ENCODE measurements around the gene RAB6B.

Gene RAB6B

GRCh38 chr3:133855002-133855370, 40.7 kb downstream of the RAB6B start (continued):
- TF ChIP-seq ZNF221 (tag by site-specific recombination; IDR thresholded peaks at IDR 0.05; ENCODE audit: borderline replicate concordance) = no peak
- TF ChIP-seq GLI4 (tag by site-specific recombination; IDR thresholded peaks at IDR 0.05) = no peak
- no peak for TF ChIP-seq ZNF843 (tag by site-specific recombination; IDR thresholded peaks at IDR 0.05)
- no peak for TF ChIP-seq ZNF560 (tag by site-specific recombination; IDR thresholded peaks at IDR 0.05; ENCODE audit: borderline replicate concordance)
- TF ChIP-seq HOXA7 (CRISPR knock-in tag; IDR thresholded peaks at IDR 0.05; ENCODE audit: borderline replicate concordance) = no peak
- TF ChIP-seq ZNF404 (tag by site-specific recombination; IDR thresholded peaks at IDR 0.05) = no peak
- TF ChIP-seq KLF16 (tag by site-specific recombination; IDR thresholded peaks at IDR 0.05) = no peak
- no peak for TF ChIP-seq IKZF3 (tag by site-specific recombination; IDR thresholded peaks at IDR 0.05)
- TF ChIP-seq, protein P1, sequence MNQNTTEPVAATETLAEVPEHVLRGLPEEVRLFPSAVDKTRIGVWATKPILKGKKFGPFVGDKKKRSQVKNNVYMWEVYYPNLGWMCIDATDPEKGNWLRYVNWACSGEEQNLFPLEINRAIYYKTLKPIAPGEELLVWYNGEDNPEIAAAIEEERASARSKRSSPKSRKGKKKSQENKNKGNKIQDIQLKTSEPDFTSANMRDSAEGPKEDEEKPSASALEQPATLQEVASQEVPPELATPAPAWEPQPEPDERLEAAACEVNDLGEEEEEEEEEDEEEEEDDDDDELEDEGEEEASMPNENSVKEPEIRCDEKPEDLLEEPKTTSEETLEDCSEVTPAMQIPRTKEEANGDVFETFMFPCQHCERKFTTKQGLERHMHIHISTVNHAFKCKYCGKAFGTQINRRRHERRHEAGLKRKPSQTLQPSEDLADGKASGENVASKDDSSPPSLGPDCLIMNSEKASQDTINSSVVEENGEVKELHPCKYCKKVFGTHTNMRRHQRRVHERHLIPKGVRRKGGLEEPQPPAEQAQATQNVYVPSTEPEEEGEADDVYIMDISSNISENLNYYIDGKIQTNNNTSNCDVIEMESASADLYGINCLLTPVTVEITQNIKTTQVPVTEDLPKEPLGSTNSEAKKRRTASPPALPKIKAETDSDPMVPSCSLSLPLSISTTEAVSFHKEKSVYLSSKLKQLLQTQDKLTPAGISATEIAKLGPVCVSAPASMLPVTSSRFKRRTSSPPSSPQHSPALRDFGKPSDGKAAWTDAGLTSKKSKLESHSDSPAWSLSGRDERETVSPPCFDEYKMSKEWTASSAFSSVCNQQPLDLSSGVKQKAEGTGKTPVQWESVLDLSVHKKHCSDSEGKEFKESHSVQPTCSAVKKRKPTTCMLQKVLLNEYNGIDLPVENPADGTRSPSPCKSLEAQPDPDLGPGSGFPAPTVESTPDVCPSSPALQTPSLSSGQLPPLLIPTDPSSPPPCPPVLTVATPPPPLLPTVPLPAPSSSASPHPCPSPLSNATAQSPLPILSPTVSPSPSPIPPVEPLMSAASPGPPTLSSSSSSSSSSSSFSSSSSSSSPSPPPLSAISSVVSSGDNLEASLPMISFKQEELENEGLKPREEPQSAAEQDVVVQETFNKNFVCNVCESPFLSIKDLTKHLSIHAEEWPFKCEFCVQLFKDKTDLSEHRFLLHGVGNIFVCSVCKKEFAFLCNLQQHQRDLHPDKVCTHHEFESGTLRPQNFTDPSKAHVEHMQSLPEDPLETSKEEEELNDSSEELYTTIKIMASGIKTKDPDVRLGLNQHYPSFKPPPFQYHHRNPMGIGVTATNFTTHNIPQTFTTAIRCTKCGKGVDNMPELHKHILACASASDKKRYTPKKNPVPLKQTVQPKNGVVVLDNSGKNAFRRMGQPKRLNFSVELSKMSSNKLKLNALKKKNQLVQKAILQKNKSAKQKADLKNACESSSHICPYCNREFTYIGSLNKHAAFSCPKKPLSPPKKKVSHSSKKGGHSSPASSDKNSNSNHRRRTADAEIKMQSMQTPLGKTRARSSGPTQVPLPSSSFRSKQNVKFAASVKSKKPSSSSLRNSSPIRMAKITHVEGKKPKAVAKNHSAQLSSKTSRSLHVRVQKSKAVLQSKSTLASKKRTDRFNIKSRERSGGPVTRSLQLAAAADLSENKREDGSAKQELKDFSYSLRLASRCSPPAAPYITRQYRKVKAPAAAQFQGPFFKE (tag by site-specific recombination; IDR thresholded peaks at IDR 0.05; ENCODE audit: borderline replicate concordance) = no peak
- TF ChIP-seq ZNF521 (tag by site-specific recombination; IDR thresholded peaks at IDR 0.05) = no peak

DNA sequence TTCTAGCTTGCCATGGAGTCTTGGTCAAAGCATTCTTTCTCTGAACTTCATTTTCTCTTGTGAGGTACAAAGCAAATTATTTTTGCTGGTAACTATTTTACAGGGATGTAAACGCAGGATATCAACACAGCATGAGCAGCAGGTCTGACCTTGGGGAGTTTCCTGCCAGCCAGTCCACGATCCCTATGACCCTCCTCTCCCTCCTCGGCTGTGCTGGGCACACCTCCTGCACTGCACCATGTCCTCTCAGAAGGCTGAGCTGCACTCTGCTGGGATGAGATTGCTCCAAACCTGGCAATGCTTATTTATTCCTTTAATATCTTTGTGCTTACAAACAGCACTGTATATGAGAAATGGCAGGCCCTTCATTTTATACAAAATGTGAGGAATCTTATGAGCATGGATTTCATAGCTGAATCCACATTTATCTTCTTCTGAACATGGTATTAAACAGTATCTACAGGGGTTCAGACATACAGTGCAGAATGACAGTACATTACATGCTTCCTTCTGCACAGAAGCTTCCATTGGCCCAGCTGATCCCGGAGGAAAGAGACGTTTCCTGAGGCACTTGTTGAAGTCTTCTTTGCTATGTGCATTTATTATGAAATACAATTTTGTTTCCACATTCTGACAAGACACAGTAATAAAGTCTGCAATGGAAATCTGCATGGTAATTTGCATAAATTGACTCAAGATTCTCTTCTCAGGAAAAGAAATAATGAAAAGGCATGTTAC, 41.2 kb downstream of the RAB6B start:
- no peak for TF ChIP-seq ZNF341 (tag by site-specific recombination; IDR thresholded peaks at IDR 0.05; ENCODE audit: low read depth)
- no peak for TF ChIP-seq ZNF660 (tag by site-specific recombination; IDR thresholded peaks at IDR 0.05)
- no peak for TF ChIP-seq ZNF138 (tag by site-specific recombination; IDR thresholded peaks at IDR 0.05; ENCODE audit: borderline replicate concordance)
- TF ChIP-seq, protein P2, sequence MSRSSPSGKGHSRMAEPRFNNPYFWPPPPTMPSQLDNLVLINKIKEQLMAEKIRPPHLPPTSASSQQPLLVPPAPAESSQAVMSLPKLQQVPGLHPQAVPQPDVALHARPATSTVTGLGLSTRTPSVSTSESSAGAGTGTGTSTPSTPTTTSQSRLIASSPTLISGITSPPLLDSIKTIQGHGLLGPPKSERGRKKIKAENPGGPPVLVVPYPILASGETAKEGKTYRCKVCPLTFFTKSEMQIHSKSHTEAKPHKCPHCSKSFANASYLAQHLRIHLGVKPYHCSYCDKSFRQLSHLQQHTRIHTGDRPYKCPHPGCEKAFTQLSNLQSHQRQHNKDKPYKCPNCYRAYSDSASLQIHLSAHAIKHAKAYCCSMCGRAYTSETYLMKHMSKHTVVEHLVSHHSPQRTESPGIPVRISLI (tag by site-specific recombination; IDR thresholded peaks at IDR 0.05) = no peak
- no peak for TF ChIP-seq KLF1 (tag by site-specific recombination; IDR thresholded peaks at IDR 0.05)
- TF ChIP-seq ZBTB1 (tag by site-specific recombination; IDR thresholded peaks at IDR 0.05) = no peak
- TF ChIP-seq ELK4 (IDR thresholded peaks at IDR 0.05; ENCODE audit: borderline replicate concordance, low read depth, low read length) = no peak
- ChIA-PET CTCF (interaction anchor here (0.5 to 1.4 kb wide), 2 partner anchors 36 to 1118 kb away, joined by 3 to 5 read pairs; no protein-coding TSS in a partner anchor), POLR2A (no interaction called here)
- H3K27ac ChIP-seq (ENCODE audit: extremely low read depth, low read depth, low read length) = no peak overlapping the region
- no peaks in the 10 kb centered on the region for H3K36me3 ChIP-seq (ENCODE audit: control insufficient read depth in 2 of 2, insufficient read depth in 1 of 2, low read length in 2 of 2)
- no peaks in the 10 kb centered on the region for H3K4me1 ChIP-seq (ENCODE audit: control insufficient read depth, insufficient read depth, low read length)
- no peak overlapping the region for H3K4me3 ChIP-seq (ENCODE audit: low read depth, low read length)
- H3K9me3 ChIP-seq (ENCODE audit: control insufficient read depth, insufficient read depth, low read depth, low read length) = no peaks in the 10 kb centered on the region

All from HEK293 (cell line).